Panc1 (cell line): ENCODE data around the gene APBB2. TPM values are rescaled to one million over a fixed set of nuclear protein-coding genes. Genes with fewer than 3 reads are reported as not detected.

Source experiments
- ATAC-seq: fragments of 200-7000 bp; cut with Tn5 transposase; 2 replicates; pipeline ENCODE4 v1.9.1; 2020; ENCODE audit warnings: mild to moderate bottlenecking, moderate library complexity
- BruUV-seq: library from RNA; stranded (reverse); fragments of 400-500 nt; replicated peaks from 2 replicates; lab custom pipeline; 2021; lab: Mats Ljungman, UMichigan
- CTCF ChIA-PET: fragments of 300-600 bp; sonication (Branson Sonifier 250); formaldehyde crosslinking; loops from one replicate; lab custom pipeline; 2022; ENCODE audit warnings: antibody characterized with exemption; lab: Charles Lee
- POLR2A ChIA-PET: fragments of 300-600 bp; sonication (Branson Sonifier 250); formaldehyde crosslinking; loops from one replicate; lab custom pipeline; 2022; ENCODE audit warnings: antibody characterized with exemption; lab: Charles Lee
- DNase-seq: peaks from one replicate; pipeline ENCODE4 v3.0.0-alpha.2; 2010; ENCODE audit warnings: low read depth, low spot score
- H3K27ac ChIP-seq: 2 replicates; pipeline ENCODE4 v1.5.1; 2011; ENCODE audit warnings: mild to moderate bottlenecking, low read length, inconsistent platforms
- H3K27me3 ChIP-seq: fragments of 200-500 bp; sonication (Bioruptor generic); 2 replicates; pipeline ENCODE4 v1.6.0; 2014; ENCODE audit warnings: low read length, inconsistent platforms; ENCODE audit not compliant: control insufficient read depth, insufficient read depth
- H3K36me3 ChIP-seq: fragments of 200-500 bp; sonication (Bioruptor generic); 2 replicates; pipeline ENCODE4 v1.5.1; 2014; ENCODE audit warnings: inconsistent platforms, mild to moderate bottlenecking, low read length, moderate library complexity; ENCODE audit not compliant: control insufficient read depth, insufficient read depth
- H3K4me1 ChIP-seq: 2 replicates; pipeline ENCODE4 v1.5.1; 2011; ENCODE audit warnings: inconsistent platforms, mild to moderate bottlenecking, low read length, moderate library complexity; ENCODE audit not compliant: control insufficient read depth, insufficient read depth
- H3K4me3 ChIP-seq, 2 experiments: 2 replicates each; pipeline ENCODE4 v1.5.1; 2011 to 2012; ENCODE audit warnings: low read depth in 2 of 2, low read length in 2 of 2, mild to moderate bottlenecking in 2 of 2, inconsistent platforms in 1 of 2, moderate library complexity in 1 of 2
- H3K9me3 ChIP-seq: fragments of 200-500 bp; sonication (Bioruptor generic); 2 replicates; pipeline ENCODE4 v1.5.1; 2014; ENCODE audit warnings: low read depth, mild to moderate bottlenecking, inconsistent platforms, low read length, moderate library complexity; ENCODE audit not compliant: control insufficient read depth, insufficient read depth
- CTCF ChIP-seq: fragments of 450-650 bp; IDR thresholded peaks from 2 replicates; pipeline ENCODE4 v1.5.1; 2017; ENCODE audit warnings: mild to moderate bottlenecking
- POLR2AphosphoS5 ChIP-seq: IDR thresholded peaks from 2 replicates; pipeline ENCODE4 v1.6.1; 2012; ENCODE audit warnings: mild to moderate bottlenecking, low read depth, low read length, moderate library complexity
- REST ChIP-seq, 2 experiments: IDR thresholded peaks; 2 replicates each; pipeline ENCODE4 v1.6.1; 2011 to 2012; ENCODE audit warnings: low read depth in 2 of 2, control low read depth in 1 of 2, low read length in 1 of 2, mild to moderate bottlenecking in 1 of 2, moderate library complexity in 1 of 2; ENCODE audit not compliant: insufficient read depth in 1 of 2
- SIN3A ChIP-seq: IDR thresholded peaks from 2 replicates; pipeline ENCODE4 v1.6.1; 2012; ENCODE audit warnings: low read depth, mild to moderate bottlenecking, low read length, moderate library complexity, borderline replicate concordance; ENCODE audit not compliant: insufficient read depth
- TCF7L2 ChIP-seq: IDR thresholded peaks from 2 replicates; pipeline ENCODE4 v1.6.1; 2011; ENCODE audit warnings: mild to moderate bottlenecking, low read depth, low read length, inconsistent platforms
- in situ Hi-C: cut with HindIII; loops from 2 replicates; pipeline ENCODE4 v1.10.0; 2016; ENCODE audit warnings: low sequenced_read_pairs, low pct_unique_long_range_greater_than_20kb
- intact Hi-C: fragments of 100-400 bp; cut with micrococcal nuclease; formaldehyde crosslinking; loops from one replicate; pipeline ENCODE4 v1.10.0; 2022; ENCODE audit not compliant: unreplicated experiment
- total RNA-seq: library from RNA; stranded (reverse); gene quantifications from one replicate; pipeline ENCODE4 v1.2.1, GENCODE V29; 2021; ENCODE audit not compliant: unreplicated experiment

Gene APBB2
- total RNA-seq, 1 experiment from 2014 or later, result 27.1 TPM

- H3K27me3 ChIP-seq, result no peaks in the 10 kb centered on the region
- H3K4me3 ChIP-seq, result no peak overlapping the region
- H3K9me3 ChIP-seq, result no peaks in the 10 kb centered on the region
- no peak for TF ChIP-seq SIN3A
- no peak for TF ChIP-seq TCF7L2
- TF ChIP-seq REST (IDR thresholded peaks at IDR 0.05; ENCODE audit: insufficient read depth in 1 of 2, low read depth in 2 of 2, low read length in 1 of 2), result no peak
- TF ChIP-seq POLR2AphosphoS5, result no peak
- TF ChIP-seq CTCF, result no peak
- no peak for ATAC-seq
- no peaks in the 10 kb centered on the region for H3K4me1 ChIP-seq
- ChIA-PET CTCF (no interaction called here), POLR2A (no interaction called here)
- H3K27ac ChIP-seq, result no peak overlapping the region
- intact Hi-C loops (no loop called here), in situ Hi-C loops (no loop called here)
- H3K36me3 ChIP-seq, result no peaks in the 10 kb centered on the region
- DNase-seq, result no peak
- no TSS peak for BruUV-seq
Observed at GRCh38 chr4:40827758-40828157, 386.6 kb downstream of the APBB2 start.

- TF ChIP-seq POLR2AphosphoS5, result no peak
- no peak for TF ChIP-seq REST (IDR thresholded peaks at IDR 0.05; ENCODE audit: insufficient read depth in 1 of 2, low read depth in 2 of 2, low read length in 1 of 2)
- TF ChIP-seq CTCF, result no peak
- TF ChIP-seq TCF7L2, result no peak
- no peak for TF ChIP-seq SIN3A
- no peak for ATAC-seq
- Histone ChIP-seq H3K36me3 (no peaks in the 10 kb centered on the region), H3K4me1 (no peaks in the 10 kb centered on the region), H3K27me3 (no peaks in the 10 kb centered on the region), H3K9me3 (no peaks in the 10 kb centered on the region), H3K4me3 (no peak overlapping the region), H3K27ac (no peak overlapping the region)
- intact Hi-C loops, result no loop called here
- BruUV-seq, result no TSS peak
- no peak for DNase-seq
- POLR2A ChIA-PET, result no interaction called here
- CTCF ChIA-PET, result no interaction called here
- in situ Hi-C loops, result no loop called here
Observed at GRCh38 chr4:40826821-40827220, 387.5 kb downstream of the APBB2 start.
